SK-N-MC (cell line): ENCODE data around the gene SMTNL2.

Source experiments
- EZH2 ChIP-seq: fragments of 200-600 bp; sonication (generic); IDR thresholded peaks from one replicate; pipeline ENCODE4 v1.6.1; 2017; ENCODE audit warnings: antibody characterized with exemption
- FOXP2 ChIP-seq: optimal IDR thresholded peaks from 2 replicates; pipeline ENCODE3; 2011; ENCODE audit warnings: mild to moderate bottlenecking, moderate library complexity; ENCODE audit not compliant: insufficient read depth; ENCODE audit errors: extremely low read length, control extremely low read depth
- POLR2AphosphoS5 ChIP-seq: IDR thresholded peaks from 2 replicates; pipeline ENCODE4 v1.6.1; 2012; ENCODE audit warnings: mild to moderate bottlenecking, low read depth, low read length, borderline replicate concordance

DNA sequence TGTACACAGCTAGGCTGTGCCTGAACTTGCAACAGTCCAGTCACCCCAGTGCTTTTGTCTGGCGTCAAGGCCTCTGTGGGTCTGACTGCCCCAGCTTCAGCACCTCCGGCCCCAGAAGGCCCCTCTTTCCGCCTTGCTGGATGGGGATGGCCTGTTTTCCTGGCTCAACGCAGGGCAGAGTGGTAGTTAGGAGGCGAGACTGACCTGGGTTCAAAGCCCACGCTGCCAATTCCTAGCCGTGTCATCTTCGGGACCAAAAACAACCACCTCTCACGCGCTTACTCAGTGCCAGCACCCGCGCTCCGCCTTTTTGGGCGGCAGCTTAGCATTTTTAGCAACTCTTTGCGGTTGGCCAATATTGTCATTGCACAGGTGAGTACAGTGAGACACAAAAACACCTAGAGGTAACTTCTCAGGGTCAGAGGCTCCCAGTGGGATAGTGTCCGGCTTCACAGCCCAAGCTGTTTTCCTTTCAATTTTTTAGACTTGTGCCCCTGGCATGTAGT lies 33.7 kb upstream of the SMTNL2 start:
- no peak for TF ChIP-seq POLR2AphosphoS5
- TF ChIP-seq EZH2: no peak
- TF ChIP-seq FOXP2: no peak
